GM19193 (cell line): ENCODE measurements around the gene SUPT3H.

ENCODE experiments used
- POLR2A ChIP-seq: IDR thresholded peaks from 4 replicates; pipeline ENCODE4 v1.6.1; 2011; ENCODE audit not compliant: insufficient read depth, insufficient read length; ENCODE audit errors: extremely low read depth

Gene SUPT3H

DNA sequence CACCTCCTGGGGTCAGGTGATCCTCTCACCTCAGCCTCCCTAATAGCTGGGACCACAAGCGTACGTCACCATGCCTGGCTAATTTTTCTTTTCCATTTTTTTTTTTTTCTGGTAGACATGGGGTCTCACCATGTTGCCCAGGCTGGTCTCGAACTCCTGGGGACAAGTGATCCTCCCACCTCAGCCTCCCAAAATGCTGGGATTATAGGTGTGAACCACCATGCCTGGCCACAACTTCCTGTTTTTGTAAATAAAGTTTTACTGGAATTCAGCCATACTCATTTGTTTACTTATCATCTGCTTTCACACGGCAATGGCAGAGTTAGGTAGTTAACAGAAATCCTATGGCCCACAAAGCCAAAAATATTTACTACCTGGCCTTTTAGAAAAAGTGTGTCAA, 57.4 kb downstream of the SUPT3H start:
- no peak for TF ChIP-seq POLR2A

GRCh38 chr6:45314146-45314545, 63.6 kb downstream of the SUPT3H start:
- no peak for TF ChIP-seq POLR2A

GRCh38 chr6:45310118-45310788, 67.5 kb downstream of the SUPT3H start:
- TF ChIP-seq POLR2A = no peak

- TF ChIP-seq POLR2A = no peak
Measured at GRCh38 chr6:45305546-45305945, 72.2 kb downstream of the SUPT3H start.

- TF ChIP-seq POLR2A = no peak
Measured at GRCh38 chr6:45302832-45303231, 74.9 kb downstream of the SUPT3H start.

GRCh38 chr6:45301348-45302142, 76.2 kb downstream of the SUPT3H start:
- no peak for TF ChIP-seq POLR2A

- no peak for TF ChIP-seq POLR2A
Measured at GRCh38 chr6:45300736-45301135, 77.0 kb downstream of the SUPT3H start.

GRCh38 chr6:45299096-45299581, 78.6 kb downstream of the SUPT3H start:
- TF ChIP-seq POLR2A = no peak

GRCh38 chr6:45297320-45297719, 80.4 kb downstream of the SUPT3H start:
- no peak for TF ChIP-seq POLR2A

DNA sequence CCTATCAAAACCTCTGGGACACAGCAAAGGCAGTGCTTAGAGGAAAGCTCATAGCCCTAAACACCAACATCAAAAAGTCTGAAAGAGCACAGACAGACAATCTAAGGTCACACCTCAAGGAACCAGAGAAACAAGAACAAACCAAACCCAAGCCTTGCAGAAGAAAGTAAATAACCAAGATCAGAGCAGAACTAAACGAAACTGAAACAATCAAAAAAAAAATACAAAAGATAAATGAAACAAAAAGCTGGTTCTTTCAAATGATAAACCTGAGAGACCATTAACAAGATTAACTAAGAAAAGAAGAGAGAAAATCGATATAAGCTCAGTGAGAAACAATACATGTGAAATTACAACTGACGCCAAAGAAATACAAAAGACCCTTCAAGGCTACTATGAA, 84.4 kb downstream of the SUPT3H start:
- no peak for TF ChIP-seq POLR2A

DNA sequence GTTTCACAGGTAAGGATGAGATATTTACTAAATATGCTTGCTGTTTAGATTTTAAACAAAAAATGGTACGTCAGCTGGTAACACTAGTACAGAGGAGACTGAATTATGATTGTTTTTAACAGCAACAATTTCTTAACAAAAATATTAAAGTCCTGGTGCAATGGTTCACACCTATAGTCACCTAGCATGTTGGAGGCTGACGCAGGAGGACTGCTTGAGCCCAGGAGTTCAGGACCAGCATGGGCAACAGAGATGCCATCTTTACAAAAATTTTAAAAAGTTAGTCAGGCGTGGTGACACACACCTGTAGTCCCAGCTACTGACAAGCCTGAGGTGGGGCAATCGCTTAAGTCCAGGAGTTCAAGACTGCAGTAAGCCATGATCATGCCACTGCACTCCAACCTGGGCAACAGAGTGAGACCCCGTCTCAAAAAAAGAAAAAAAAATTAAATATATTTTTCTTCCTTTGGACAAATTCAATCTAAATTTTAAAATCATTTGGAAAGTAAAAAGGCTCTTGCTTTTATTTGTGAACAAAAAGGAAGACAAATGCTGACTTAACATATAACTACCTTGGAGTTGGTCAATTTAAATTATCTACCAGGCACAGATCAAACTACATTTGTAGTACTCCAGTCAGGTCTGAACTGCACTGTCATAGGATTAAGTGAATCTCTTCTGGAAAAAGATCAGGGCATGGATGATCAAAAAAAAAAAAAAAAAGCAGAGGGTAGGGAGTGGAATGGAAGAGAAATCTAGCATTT, 87.8 kb downstream of the SUPT3H start:
- TF ChIP-seq POLR2A = no peak

GRCh38 chr6:45278367-45278766, 99.4 kb downstream of the SUPT3H start:
- no peak for TF ChIP-seq POLR2A

DNA sequence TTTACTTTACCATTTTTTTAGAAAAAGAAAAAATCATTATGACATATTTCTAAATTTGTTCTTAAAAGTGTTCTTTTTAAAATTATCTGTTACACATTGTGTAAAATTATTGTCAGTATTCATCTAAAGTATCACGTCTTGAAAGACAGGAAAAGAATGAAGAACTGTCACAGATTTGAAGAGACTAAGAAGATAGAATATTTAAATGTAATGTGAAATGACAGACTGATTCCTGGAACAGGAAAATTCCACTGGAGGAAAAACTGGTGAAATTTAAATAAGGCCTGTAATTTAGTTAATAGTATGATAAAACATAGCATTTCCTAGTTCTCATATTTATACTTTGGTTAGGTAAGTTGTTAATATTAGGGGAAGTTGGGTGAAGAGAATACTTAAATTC, 102.4 kb downstream of the SUPT3H start:
- TF ChIP-seq POLR2A = no peak

DNA sequence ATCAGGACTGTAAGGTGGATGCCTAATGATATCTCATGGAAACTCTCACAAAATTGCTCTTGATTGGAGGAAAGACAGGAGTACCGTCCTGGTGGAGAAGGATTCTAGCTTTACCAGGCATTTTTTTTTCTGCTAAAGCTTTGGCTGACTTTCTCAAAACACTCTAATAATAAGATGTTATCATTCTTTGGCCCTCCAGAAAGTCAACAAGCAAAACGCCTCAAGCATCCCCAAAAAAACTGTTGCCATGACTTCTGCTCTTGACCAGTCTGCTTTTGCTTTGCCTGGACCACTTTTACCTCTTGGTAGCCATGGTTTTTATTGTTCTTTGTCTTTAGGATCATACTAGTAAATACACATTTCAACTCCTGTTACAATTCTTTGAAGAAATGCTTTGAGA, 105.1 kb downstream of the SUPT3H start:
- TF ChIP-seq POLR2A = no peak

- TF ChIP-seq POLR2A = no peak
Measured at GRCh38 chr6:45265246-45265645, 112.5 kb downstream of the SUPT3H start.
